GM19468 (cell line): Measurements from ENCODE around the gene AHRR.

Experiments
- ATAC-seq: cut with Tn5 transposase; IDR thresholded peaks from one replicate; pipeline ENCODE4 v1.9.1; 2021; ENCODE audit warnings: mild to moderate bottlenecking, moderate library complexity, moderate number of reproducible peaks; ENCODE audit not compliant: unreplicated experiment; ENCODE audit errors: extremely low read depth

Gene AHRR

DNA sequence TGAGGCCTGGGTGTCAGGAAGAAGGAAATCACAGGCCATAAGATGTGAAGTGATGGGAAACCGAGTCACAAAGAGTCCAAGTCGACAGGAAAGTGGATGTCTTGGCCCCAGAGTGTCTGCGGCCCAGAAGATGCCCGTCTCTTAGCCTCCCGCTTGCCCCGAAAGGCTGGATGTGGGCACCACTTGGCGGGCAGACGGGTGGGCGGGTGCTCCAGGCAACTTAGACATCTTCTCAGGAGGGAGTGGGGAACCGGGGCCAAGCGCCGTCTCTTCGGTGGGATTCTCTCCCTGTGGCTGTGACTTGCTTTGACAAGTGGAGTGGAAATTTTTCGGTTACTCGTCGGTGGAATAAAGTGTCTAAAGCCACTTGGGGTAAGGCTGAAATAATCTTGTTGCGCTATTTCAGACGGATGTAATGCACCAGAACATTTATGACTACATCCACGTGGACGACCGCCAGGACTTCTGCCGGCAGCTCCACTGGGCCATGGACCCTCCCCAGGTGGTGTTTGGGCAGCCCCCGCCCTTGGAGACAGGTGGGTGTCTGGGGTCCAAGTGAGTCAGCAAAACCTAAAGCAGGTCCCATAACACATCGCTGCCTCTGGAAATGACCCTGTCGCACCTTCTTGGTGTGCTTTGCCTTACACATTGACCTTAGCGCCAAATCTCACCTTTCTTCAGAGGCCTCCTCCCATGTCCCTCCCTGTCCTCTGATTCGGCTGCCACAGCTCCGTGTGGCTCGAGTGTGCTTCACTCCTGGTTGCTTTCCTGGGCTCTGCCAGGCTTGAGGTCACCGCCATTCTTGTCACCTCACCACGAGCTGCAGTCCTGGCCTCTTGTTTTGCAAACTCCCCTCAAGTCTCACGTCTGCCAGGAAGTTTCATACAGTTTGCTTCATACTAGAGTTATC, 101.1 kb downstream of the AHRR start:
- ATAC-seq, result no peak

- ATAC-seq, result no peak
These were observed 101.7 kb downstream of the AHRR start for GRCh38 chr5:423233-423565.

- no peak for ATAC-seq
These were observed 102.2 kb downstream of the AHRR start for GRCh38 chr5:423626-424261.

DNA sequence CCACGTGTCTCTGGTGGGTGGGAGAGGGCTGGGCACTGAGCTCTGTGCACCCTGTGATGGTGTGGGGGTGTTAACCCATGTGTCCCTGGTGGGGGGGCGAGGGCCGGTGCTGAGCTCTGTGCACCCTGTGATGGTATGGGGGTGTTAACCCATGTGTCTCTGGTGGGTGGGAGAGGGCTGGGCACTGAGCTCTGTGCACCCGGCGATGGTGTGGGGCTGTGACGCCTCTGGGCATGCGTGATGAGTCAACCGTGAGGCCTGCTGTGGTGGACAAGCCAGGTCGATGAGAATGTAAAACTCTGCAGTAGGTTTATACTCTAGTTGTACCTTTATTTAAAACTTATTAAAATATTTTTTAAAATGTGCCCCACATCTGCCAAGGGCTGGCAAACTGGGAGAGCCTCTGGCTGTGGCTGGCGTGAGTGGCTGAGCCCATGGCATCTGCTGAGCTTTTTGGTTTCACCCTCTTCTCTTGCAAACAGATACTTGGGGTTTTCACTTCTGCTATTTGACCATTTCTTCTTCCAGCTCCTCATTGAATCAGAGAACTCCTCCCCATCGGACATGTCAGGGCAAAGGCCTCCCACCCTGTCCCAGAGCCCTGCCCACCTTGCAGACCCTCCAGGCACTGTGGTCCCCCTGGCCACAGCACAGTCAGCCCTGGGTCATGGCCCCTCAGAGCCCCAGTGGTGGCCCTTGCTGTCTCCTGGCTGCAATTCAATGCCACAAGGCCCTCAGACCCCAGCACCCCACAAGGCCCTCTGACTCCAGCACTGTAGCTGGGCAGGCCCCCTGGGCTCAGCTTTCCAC, 103.0 kb downstream of the AHRR start:
- peak; percentile 77 for ATAC-seq

DNA sequence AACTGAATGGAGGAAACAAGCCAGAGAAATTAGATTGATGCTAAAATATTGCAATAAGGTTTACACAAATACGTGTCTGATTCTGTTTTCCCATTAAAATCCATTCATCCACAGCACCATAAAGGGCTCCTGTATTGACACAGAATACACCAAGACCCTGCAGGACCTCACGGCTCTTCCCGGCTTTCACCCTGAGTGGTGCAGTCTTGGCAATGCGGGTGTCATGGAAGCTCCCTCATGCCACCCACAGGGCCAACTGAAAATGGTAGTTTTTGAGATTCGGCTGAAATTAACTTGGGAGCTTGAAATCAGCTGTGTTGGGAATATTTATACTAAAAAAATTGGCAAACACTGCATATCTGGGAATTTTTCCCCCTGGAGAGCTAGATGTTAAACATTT, 104.2 kb downstream of the AHRR start:
- ATAC-seq, result no peak

GRCh38 chr5:426392-426976, 105.0 kb downstream of the AHRR start:
- no peak for ATAC-seq

DNA sequence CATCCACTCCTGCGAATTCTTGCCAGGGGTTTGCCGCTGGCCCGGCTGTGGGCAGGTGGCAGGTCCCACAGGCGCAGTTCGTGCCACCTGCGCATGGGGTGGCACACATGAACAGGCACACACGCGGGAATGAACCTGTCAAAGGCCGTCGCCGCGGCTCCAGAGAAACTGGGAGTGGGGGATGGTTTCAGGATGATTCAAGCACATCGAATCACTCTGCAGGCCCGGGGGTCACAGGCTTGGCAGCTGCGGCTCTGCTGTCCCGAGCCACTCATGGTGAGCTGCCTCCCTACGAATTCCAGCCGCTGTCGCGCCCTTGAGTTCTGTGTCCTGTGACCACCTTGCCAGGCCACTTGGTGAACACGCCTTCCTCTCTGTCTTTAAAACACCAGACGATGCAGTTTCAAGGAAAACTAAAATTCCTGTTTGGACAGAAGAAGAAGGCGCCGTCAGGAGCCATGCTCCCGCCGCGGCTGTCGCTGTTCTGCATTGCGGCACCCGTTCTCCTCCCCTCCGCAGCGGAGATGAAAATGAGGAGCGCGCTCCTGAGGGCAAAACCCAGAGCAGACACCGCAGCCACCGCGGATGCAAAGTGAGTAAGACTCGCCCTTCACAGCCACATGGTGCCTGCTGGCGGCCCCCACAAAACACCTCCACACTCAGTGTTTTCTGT, 106.0 kb downstream of the AHRR start:
- no peak for ATAC-seq

- ATAC-seq, result no peak
These were observed 106.7 kb downstream of the AHRR start for GRCh38 chr5:428219-428618.

- ATAC-seq, result no peak
These were observed 107.4 kb downstream of the AHRR start for GRCh38 chr5:428754-429452.

DNA sequence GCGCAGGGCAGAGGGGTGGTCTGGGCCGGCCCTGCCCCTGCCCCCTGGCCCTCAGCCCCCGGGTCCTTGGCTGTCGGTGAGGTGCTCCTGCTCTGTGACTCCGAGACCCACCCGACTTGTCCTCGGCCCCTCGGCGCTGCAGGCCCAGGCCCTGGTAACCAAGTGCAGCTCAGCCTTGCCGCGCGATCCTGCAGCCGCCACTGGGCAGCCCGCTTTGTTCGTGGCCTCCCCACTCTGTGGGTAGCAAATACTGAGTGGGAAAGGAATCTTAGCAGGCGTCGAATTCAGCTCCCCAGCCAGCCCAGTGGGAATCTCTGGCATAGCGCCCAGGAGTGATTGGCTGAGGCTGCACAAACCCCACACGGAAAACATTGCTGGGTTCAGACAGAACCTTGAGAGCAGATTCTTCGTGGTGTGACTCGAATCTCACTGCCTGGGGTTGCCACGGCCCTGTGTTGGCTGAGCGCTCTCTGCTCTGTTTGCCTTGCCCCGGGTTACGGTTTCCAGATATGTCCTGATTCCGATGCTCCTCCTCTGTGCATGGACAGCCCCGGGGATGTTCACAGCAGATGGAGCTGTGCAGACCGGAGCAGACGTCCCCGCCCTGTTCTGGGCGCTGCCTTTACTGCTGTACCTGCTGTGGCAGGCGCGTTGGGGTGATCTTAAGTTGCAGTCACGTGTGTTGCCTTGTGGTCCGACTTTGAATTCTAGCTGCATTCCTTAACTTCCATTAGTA, 108.1 kb downstream of the AHRR start:
- no peak for ATAC-seq

GRCh38 chr5:430214-430925, 108.9 kb downstream of the AHRR start:
- no peak for ATAC-seq

GRCh38 chr5:431001-431710, 109.6 kb downstream of the AHRR start:
- no peak for ATAC-seq

DNA sequence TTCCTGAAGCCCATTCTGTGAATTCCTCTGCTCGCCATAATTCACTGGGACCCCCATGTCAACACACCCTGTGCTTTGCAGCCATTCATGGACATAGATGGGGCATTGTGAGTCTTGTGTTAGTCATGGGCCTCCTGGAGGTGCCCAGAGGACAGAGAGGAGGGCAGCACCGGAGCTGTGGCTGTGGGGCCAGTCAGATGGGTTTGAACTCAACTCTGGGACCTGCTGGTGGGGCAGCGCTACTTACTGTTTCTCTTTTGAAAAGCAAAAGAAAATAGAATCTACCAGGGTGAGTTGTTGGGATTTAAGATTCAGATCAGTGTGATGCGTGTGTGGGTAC, 110.2 kb downstream of the AHRR start:
- ATAC-seq, result no peak

GRCh38 chr5:432201-432927, 110.8 kb downstream of the AHRR start:
- no peak for ATAC-seq

GRCh38 chr5:432928-433791, 111.6 kb downstream of the AHRR start:
- no peak for ATAC-seq

DNA sequence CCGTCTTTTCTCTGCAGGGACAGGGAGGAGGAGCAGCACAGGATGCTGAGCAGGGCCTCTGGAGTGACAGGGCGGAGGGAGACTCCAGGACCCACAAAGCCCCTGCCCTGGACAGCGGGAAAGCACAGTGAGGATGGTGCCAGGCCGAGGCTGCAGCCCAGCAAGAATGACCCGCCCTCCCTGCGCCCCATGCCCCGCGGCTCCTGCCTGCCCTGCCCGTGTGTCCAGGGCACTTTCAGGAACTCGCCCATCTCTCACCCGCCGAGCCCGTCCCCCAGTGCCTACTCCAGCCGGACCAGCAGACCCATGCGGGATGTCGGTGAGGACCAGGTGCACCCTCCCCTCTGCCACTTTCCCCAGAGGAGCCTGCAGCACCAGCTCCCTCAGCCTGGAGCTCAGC, 112.3 kb downstream of the AHRR start:
- ATAC-seq, result no peak
